ENCODE data around the gene YY1. TPM values are rescaled to one million over a fixed set of nuclear protein-coding genes. Genes with fewer than 3 reads are reported as not detected.
"Not testable (repeated sequence)": the region's sequence is repeated elsewhere in the genome, so short reads cannot be mapped to it uniquely, and the experiment has no call there.

Gene YY1
- total RNA-seq, 2 experiments from 2014 or later: 82.4 to 85.0 TPM

DNA sequence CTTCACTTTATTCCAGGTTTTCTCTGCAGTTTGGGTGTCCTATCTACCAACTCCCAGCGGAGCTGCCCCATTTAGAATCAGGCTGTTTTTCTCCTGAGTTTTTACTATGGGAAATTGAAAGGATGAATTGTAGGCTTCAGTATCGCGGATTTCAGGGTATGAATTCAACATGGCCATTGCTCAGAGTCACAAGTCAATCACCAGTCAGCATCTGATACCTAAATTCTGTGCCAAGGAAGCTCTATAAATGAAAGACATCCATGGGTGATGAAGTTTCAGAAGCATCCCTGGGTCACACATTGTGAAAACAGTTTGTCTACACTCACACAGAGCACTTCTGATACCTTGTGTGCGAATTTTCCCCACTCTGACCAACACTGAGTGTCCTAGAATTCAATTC lies 35.8 kb upstream of the YY1 start:
- Mint-ChIP-seq H3K4me3 (no peak overlapping the region), H3K4me1 (ENCODE audit: low read depth) (no peaks in the 10 kb centered on the region), H3K27ac (no peak overlapping the region), H3K9me3 (no peaks in the 10 kb centered on the region), H3K36me3 (ENCODE audit: low read depth) (no peaks in the 10 kb centered on the region), H3K27me3 (ENCODE audit: low read depth) (no peaks in the 10 kb centered on the region)
- intact Hi-C loops (cut with micrococcal nuclease): no loop called here
- CTCF ChIA-PET: interaction anchor here (1.7 kb wide), 1 partner anchor 9 kb away, joined by 8 read pairs; no protein-coding TSS in a partner anchor
- DNase-seq: no peak

GRCh38 chr14:100203962-100204834 lies 34.7 kb upstream of the YY1 start:
- Mint-ChIP-seq H3K27ac (no peak overlapping the region), H3K36me3 (ENCODE audit: low read depth) (no peaks in the 10 kb centered on the region), H3K27me3 (ENCODE audit: low read depth) (no peaks in the 10 kb centered on the region), H3K4me3 (no peak overlapping the region), H3K9me3 (no peaks in the 10 kb centered on the region), H3K4me1 (ENCODE audit: low read depth) (no peaks in the 10 kb centered on the region)
- CTCF ChIA-PET: interaction anchor here (0.8 to 1.2 kb wide), 3 partner anchors 11 to 60 kb away, joined by 3 to 6 read pairs (median 5); no protein-coding TSS in a partner anchor
- no peak for DNase-seq
- intact Hi-C loops (cut with micrococcal nuclease): no loop called here

DNA sequence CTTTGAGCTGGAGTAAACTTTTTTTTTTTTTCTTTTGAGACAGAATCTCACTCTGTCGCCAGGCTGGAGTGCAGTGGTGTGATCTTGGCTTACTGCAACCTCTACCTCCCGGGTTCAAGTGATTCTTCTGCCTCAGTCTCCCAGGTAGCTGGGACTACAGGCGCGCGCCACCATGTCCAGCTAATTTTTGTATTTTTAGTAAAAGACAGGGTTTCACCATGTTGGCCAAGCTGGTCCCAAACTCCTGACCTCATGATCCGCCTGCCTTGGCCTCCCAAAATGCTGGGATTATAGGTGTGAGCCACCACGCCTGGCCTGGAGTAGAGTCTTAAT lies 34.1 kb upstream of the YY1 start:
- CTCF ChIA-PET: interaction anchor here (0.8 to 1.2 kb wide), 3 partner anchors 12 to 59 kb away, joined by 3 to 6 read pairs (median 5); no protein-coding TSS in a partner anchor
- H3K36me3 Mint-ChIP-seq (ENCODE audit: low read depth); H3K27ac Mint-ChIP-seq; H3K9me3 Mint-ChIP-seq; H3K4me1 Mint-ChIP-seq (ENCODE audit: low read depth); H3K4me3 Mint-ChIP-seq; DNase-seq; intact Hi-C loops (cut with micrococcal nuclease); H3K27me3 Mint-ChIP-seq (ENCODE audit: low read depth): not testable (repeated sequence)

DNA sequence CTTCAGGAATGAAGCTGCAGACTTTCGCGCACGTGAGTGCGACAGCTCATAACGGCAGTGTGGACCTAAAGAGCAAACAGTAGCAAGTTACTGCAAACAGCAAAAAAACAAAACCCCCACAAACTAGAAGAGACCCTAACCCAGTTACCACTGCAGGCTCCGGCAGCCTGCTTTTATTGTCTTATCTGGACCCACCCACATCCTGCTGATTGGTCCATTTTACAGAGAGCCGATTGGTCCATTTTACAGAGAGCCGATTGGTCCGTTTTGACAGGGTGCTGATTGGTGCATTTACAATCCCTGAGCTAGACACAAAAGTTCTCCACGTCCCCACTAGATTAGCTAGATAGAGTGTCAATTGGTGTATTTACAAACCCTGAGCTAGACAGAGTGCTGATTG lies 31.4 kb upstream of the YY1 start:
- intact Hi-C loops (cut with micrococcal nuclease); H3K4me1 Mint-ChIP-seq (ENCODE audit: low read depth): not testable (repeated sequence)

DNA sequence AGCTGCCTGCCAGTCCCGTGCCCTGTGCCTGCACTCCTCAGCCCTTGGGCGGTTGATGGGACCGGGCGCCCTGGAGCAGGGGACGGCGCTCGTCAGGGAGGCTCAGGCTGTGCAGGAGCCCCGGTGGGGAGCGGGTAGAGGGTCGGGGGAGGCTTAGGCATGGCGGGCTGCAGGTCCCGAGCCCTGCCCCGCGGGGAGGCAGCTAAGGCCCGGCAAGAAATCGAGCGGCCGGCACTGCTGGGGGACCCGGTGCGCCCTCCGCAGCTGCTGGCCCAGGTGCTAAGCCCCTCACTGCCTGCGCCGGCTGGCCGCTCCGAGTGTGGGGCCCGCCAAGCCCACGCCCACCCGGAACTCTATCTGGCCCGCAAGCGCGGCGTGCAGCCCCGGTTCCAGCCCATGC lies 30.8 kb upstream of the YY1 start:
- H3K4me3 Mint-ChIP-seq; H3K9me3 Mint-ChIP-seq; CTCF ChIA-PET; H3K27ac Mint-ChIP-seq; H3K36me3 Mint-ChIP-seq (ENCODE audit: low read depth); H3K27me3 Mint-ChIP-seq (ENCODE audit: low read depth); intact Hi-C loops (cut with micrococcal nuclease); DNase-seq: not testable (repeated sequence)
- peaks cover 11% of the 10 kb centered on the region for H3K4me1 Mint-ChIP-seq (ENCODE audit: low read depth)

More for the DNA sequence above, 31.4 kb upstream of the YY1 start:
- DNase-seq; H3K4me3 Mint-ChIP-seq; CTCF ChIA-PET; H3K9me3 Mint-ChIP-seq; H3K27ac Mint-ChIP-seq; H3K27me3 Mint-ChIP-seq (ENCODE audit: low read depth); H3K36me3 Mint-ChIP-seq (ENCODE audit: low read depth): not testable (repeated sequence)

DNA sequence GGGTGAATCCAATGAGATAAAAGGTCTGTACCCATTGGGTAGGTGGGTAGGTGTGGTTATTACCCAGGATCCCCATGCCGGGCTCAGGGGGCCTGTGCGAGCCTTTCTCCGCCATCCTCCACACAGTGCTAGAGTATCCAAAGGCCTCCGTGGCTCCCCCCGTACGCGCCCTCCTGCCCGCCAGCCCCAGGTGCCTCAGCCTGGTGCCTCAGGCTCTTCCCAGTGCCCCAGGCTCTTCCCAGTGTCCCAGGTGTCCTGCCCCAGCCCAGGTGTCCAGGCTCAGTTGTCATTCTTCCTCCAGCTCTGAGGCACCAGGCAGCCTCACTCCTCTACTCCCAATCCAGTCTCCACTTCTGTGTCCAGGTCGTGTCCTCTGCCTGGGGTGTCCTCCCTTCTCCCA lies 27.6 kb upstream of the YY1 start:
- Mint-ChIP-seq H3K36me3 (ENCODE audit: low read depth) (no peaks in the 10 kb centered on the region), H3K9me3 (no peaks in the 10 kb centered on the region), H3K27me3 (ENCODE audit: low read depth) (no peaks in the 10 kb centered on the region), H3K27ac (no peak overlapping the region), H3K4me1 (ENCODE audit: low read depth) (peaks cover 24% of the 10 kb centered on the region), H3K4me3 (no peak overlapping the region)
- intact Hi-C loops (cut with micrococcal nuclease): no loop called here
- DNase-seq: no peak
- CTCF ChIA-PET: interaction anchor here (0.6 to 0.8 kb wide), 2 partner anchors 19 to 32 kb away, joined by 3 to 4 read pairs; no protein-coding TSS in a partner anchor

DNA sequence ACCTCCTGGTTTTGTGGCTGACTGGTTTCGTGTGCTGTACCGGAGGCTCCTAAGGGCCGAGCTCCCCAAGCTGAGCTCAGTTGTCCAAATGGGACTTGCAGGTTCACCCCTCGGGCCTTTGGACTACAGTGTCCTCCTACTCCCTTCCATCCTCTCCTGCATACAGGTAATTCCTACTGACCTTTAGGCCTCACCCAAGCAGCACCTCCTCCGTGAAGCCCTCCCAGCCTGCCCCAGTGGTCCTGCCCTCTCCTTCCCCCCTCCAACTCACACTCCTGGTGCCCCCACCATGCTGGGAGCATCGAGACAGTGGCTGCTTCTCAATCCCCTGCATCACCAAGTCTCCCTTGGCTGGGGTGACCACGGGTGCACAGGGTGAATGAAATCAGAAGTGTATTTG lies 27.1 kb upstream of the YY1 start:
- H3K36me3 Mint-ChIP-seq (ENCODE audit: low read depth): no peaks in the 10 kb centered on the region
- no peak overlapping the region for H3K4me3 Mint-ChIP-seq
- H3K27me3 Mint-ChIP-seq (ENCODE audit: low read depth): no peaks in the 10 kb centered on the region
- intact Hi-C loops (cut with micrococcal nuclease): no loop called here
- no peak overlapping the region for H3K27ac Mint-ChIP-seq
- CTCF ChIA-PET: interaction anchor here (0.6 to 1.7 kb wide), 2 partner anchors 9 to 31 kb away, joined by 4 to 8 read pairs; no protein-coding TSS in a partner anchor
- H3K4me1 Mint-ChIP-seq (ENCODE audit: low read depth): peaks cover 24% of the 10 kb centered on the region
- no peak for DNase-seq
- H3K9me3 Mint-ChIP-seq: no peaks in the 10 kb centered on the region

DNA sequence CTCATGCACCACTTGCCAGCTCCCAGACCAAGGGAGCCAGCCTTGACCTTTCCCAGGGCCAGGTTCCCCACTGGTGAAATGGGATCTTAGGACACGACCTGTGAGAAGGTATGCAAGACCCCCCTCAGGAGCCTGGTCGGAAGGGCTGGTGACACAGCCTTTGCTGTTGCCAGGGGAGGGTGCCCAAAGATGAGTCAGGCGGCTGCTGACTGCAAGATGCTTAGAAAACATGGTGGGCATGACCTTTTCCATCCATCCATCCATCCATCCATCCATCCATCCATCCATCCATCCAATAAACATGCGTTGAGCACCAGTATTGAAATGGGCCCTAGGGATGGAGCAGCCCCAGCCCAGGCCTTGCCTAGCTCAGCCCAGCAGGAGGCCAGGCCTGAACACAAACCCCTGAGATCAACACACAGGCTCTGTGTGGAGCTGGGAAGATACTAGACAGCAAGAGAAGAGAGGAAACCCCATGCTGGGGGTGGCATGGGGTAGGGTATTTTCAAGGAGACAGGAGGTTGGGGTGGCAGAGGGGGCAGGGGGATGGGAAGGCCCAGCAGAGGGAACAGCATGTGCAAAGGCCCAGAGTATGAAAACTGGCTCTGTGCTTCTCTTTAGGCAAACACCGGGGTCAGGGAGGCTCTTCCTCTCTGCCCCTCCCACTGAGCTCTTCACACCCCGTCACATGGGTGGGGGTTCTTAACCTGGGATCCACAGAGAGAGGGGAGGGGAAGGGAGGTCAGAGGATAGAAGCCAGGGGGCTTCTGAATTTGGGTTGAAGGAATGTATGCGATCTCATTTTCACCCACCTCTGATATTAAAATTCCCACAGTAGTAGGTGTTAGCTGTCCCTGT lies 26.2 kb upstream of the YY1 start:
- peak overlapping the region; percentile 19 for H3K27ac Mint-ChIP-seq
- no peaks in the 10 kb centered on the region for H3K36me3 Mint-ChIP-seq (ENCODE audit: low read depth)
- no peaks in the 10 kb centered on the region for H3K9me3 Mint-ChIP-seq
- H3K27me3 Mint-ChIP-seq (ENCODE audit: low read depth): no peaks in the 10 kb centered on the region
- CTCF ChIA-PET: interaction anchor here (0.6 to 3.5 kb wide), 6 partner anchors 10 to 908 kb away, joined by 3 to 19 read pairs (median 4); no protein-coding TSS in a partner anchor
- peak overlapping the region; percentile 79 for H3K4me3 Mint-ChIP-seq
- DNase-seq: no peak
- intact Hi-C loops (cut with micrococcal nuclease): no loop called here
- H3K4me1 Mint-ChIP-seq (ENCODE audit: low read depth): peaks cover 24% of the 10 kb centered on the region

GRCh38 chr14:100213587-100213955 lies 25.4 kb upstream of the YY1 start:
- Mint-ChIP-seq H3K36me3 (ENCODE audit: low read depth) (no peaks in the 10 kb centered on the region), H3K9me3 (no peaks in the 10 kb centered on the region), H3K27me3 (ENCODE audit: low read depth) (no peaks in the 10 kb centered on the region), H3K4me1 (ENCODE audit: low read depth) (peaks cover 24% of the 10 kb centered on the region), H3K4me3 (peak overlapping the region; percentile 79), H3K27ac (peak overlapping the region; percentile 86)
- CTCF ChIA-PET: interaction anchor here (0.6 to 3.5 kb wide), 6 partner anchors 11 to 909 kb away, joined by 3 to 19 read pairs (median 4); no protein-coding TSS in a partner anchor
- intact Hi-C loops (cut with micrococcal nuclease): no loop called here
- no peak for DNase-seq

DNA sequence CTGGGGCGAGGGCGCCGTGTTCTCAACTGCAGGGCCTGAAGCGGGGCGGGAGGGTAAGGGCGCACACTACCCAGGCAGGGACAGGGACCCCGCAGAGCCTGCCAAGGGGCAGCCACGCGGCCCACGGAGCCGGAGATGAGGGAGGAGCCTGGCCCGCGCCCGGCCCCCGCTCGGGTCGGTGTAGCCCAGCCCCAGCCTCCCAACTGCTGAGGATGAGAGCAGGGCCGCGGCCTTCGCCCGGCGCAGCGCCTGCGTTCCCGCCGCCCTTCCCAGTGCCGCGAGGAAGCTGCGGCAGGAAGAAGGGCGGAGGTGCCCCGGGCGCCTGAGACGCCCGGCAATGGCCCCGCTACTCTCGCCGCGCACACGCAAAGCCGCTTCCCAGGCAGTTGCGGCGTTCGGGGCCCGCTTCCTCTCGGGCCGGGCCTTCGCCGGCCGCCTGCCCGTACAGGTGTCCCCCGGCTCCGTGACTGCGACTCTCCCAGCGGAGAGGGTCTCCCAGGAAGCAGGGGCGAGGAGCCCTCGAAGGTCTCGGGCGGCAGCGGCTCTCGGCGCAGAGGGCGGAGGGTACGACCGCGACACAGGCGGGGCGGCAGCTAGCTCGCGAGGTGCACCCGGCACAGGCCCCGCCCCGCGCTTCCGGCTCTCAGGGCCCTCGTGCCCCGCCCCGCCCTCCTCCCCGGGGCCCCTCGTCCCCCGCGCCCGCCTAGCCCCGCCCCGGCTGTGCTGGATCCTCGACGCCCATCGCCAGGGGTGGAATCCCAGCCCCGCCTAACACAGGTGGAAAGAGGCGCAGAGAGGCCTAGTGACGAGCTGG lies 24.8 kb upstream of the YY1 start:
- intact Hi-C loops (cut with micrococcal nuclease): loop anchor here (1.0 to 2.0 kb wide), 4 partner anchors 9 to 145 kb away; no protein-coding TSS in a partner anchor
- H3K27ac Mint-ChIP-seq: peak overlapping the region; percentile 86
- no peaks in the 10 kb centered on the region for H3K27me3 Mint-ChIP-seq (ENCODE audit: low read depth)
- no peaks in the 10 kb centered on the region for H3K9me3 Mint-ChIP-seq
- H3K4me3 Mint-ChIP-seq: peak overlapping the region; percentile 79
- DNase-seq: peak; percentile 92
- CTCF ChIA-PET: interaction anchor here (0.8 to 3.5 kb wide), 8 partner anchors 9 to 72 kb away, joined by 3 to 19 read pairs (median 4); no protein-coding TSS in a partner anchor
- H3K36me3 Mint-ChIP-seq (ENCODE audit: low read depth): no peaks in the 10 kb centered on the region
- peaks cover 24% of the 10 kb centered on the region for H3K4me1 Mint-ChIP-seq (ENCODE audit: low read depth)

- Mint-ChIP-seq H3K4me3 (peak overlapping the region; percentile 79), H3K4me1 (ENCODE audit: low read depth) (peaks cover 27% of the 10 kb centered on the region), H3K27me3 (ENCODE audit: low read depth) (no peaks in the 10 kb centered on the region), H3K27ac (peak overlapping the region; percentile 74), H3K36me3 (ENCODE audit: low read depth) (no peaks in the 10 kb centered on the region), H3K9me3 (no peaks in the 10 kb centered on the region)
- intact Hi-C loops (cut with micrococcal nuclease): loop anchor here (1.0 to 2.0 kb wide), 4 partner anchors 9 to 146 kb away; no protein-coding TSS in a partner anchor
- no peak for DNase-seq
- CTCF ChIA-PET: interaction anchor here (0.8 to 3.5 kb wide), 7 partner anchors 8 to 71 kb away, joined by 3 to 19 read pairs (median 4); no protein-coding TSS in a partner anchor
These were observed 24.2 kb upstream of the YY1 start for GRCh38 chr14:100214770-100215083.

All from activated naive CD4-positive, alpha-beta T cell treated with anti-CD3 and anti-CD28 coated beads for 36 hours (primary cell).